ENCODE results near the gene GRHL1.

GRHL1 gene

GRCh38 chr2:10047616-10048500, 96.4 kb downstream of the GRHL1 start:
- no peak for DNase-seq

- peak; percentile 59 for DNase-seq
Observed at GRCh38 chr2:10048501-10049171, 97.1 kb downstream of the GRHL1 start.

All from kidney glomerular epithelial cell (primary cell).